T47D (cell line): ENCODE measurements around the gene ESR1.
"Not testable (repeated sequence)": the region's sequence is repeated elsewhere in the genome, so short reads cannot be mapped to it uniquely, and the experiment has no call there.

Experiments
- DNase-seq, 2 experiments: peaks; one replicate each; pipeline versions ENCODE4 v3.0.0 to v3.0.0-alpha.2; 2011 to 2012; ENCODE audit warnings: low read depth in 1 of 2, low spot score in 1 of 2
- JUND ChIP-seq: IDR thresholded peaks from 2 replicates; pipeline ENCODE4 v1.6.1; 2012; ENCODE audit warnings: low read depth
- in situ Hi-C: cut with HindIII; loops from 2 replicates; pipeline ENCODE4 v1.10.0; 2016; ENCODE audit warnings: low sequenced_read_pairs, low pct_unique_long_range_greater_than_20kb

ESR1 gene

GRCh38 chr6:152068622-152069261, 261.3 kb downstream of the ESR1 start:
- TF ChIP-seq JUND: no peak
- DNase-seq: no peak
- in situ Hi-C loops: no loop called here

- in situ Hi-C loops: no loop called here
- no peak for DNase-seq
- TF ChIP-seq JUND: no peak
Observed at GRCh38 chr6:152070556-152070955, 263.1 kb downstream of the ESR1 start.

- TF ChIP-seq JUND: no peak
- no peak for DNase-seq
- in situ Hi-C loops: no loop called here
Observed at GRCh38 chr6:152071318-152071717, 263.8 kb downstream of the ESR1 start.

DNA sequence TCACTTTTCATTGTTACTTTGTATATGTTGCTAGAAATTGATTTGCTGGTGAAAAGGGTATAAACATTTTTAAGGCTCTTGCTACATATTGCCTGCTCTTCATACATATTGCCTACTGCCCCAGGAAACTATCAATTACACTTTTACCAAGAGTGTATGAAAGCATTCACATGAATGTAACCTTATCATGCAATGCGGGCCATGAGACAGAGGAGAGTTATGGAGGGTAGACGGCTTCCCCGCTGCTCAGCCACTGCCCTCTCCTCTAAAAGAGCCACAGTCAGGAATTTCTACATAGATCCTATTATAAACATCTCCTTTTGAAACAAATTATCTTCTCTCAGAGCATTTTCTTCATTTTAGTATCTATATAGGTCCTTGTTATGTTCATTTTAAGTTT, 264.4 kb downstream of the ESR1 start:
- no peak for TF ChIP-seq JUND
- in situ Hi-C loops: no loop called here
- no peak for DNase-seq

GRCh38 chr6:152076242-152076641, 268.8 kb downstream of the ESR1 start:
- DNase-seq, in situ Hi-C loops: not testable (repeated sequence)

DNA sequence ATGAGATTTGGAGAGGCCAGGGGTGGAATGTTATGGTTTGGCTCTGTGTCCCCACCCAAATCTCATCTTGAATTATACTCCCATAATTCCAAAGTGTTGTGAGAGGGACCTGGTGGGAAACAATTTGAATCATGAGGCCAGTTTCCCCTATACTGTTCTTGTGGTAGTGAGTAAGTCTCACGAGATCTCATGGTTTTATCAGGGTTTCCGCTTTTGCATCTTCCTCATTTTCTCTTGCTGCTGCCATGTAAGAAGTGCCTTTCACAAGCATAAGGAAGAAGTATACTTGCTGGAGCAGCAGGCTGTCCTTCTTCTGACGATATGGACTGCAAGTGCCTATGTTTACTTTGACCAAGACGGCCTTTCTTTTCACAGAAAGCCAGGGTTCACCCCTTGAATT, 270.5 kb downstream of the ESR1 start:
- TF ChIP-seq JUND: no peak
- DNase-seq: no peak
- in situ Hi-C loops: no loop called here

DNA sequence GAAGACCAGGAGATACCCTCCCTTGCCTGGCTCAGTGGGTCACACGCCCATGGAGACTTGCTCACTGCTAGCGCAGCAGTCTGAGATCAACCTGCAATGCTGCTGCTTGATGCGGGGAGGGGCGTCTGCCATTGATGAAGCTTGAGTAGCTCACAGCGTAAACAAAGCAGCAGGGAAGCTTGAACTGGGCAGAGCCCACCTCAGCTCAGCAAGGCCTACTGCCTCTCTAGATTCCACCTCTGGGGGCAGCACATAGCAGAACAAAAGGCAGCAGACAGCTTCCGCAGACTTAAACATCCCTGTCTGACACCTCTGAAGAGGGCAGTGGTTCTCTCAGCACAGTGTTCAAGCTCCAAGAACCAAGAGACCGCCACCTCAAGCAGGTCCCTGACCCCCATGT, 271.3 kb downstream of the ESR1 start:
- no peak for TF ChIP-seq JUND
- DNase-seq: no peak
- in situ Hi-C loops: no loop called here

DNA sequence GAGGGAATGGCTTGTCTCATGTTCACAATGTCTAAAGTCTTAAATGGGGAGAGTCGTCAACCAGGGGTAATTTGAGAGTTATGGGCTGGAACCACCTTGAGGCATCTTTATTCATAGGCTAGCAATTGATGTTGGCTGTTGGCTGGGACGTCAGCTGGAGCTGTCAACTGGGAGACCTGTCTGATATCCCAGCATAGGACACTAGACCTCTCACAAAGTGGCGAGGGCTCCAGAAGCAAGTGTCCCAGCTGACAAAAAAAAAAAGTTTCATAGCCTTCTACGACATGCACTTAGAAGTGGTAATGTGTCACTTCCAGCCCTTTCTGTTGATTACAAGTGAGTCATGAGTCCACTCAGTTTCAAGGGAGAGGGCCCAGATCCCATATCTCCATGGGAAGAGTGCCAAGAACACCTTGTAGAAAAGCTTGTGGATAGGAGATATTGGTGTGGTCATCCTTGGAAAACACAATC, 278.0 kb downstream of the ESR1 start:
- TF ChIP-seq JUND: no peak
- in situ Hi-C loops: no loop called here
- DNase-seq: no peak

- in situ Hi-C loops: no loop called here
- TF ChIP-seq JUND: no peak
Observed at GRCh38 chr6:152086223-152086873, 278.9 kb downstream of the ESR1 start.

GRCh38 chr6:152087096-152087495, 279.6 kb downstream of the ESR1 start:
- in situ Hi-C loops: no loop called here
- TF ChIP-seq JUND: no peak
- DNase-seq: no peak

More at GRCh38 chr6:152086223-152086873, 278.9 kb downstream of the ESR1 start:
- no peak for DNase-seq

DNA sequence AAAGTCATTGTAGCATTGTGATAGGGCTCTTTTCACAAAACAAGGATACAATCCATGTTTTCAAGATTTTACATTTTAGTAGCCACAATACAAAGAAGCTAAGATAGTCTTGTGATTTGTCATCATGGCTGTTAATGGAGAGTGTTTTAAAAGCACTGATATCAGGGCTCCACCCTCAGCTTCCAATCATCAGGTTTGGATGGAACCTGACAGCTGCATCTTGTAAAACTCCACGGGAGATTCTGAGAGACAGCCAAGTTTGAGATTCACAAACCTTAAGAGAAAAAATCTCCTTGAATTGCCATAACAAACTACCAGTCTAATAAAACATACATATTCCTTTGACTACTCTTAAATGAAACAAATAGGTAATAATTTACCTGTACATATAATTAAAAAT, 280.2 kb downstream of the ESR1 start:
- no peak for DNase-seq
- TF ChIP-seq JUND: no peak
- in situ Hi-C loops: no loop called here

DNA sequence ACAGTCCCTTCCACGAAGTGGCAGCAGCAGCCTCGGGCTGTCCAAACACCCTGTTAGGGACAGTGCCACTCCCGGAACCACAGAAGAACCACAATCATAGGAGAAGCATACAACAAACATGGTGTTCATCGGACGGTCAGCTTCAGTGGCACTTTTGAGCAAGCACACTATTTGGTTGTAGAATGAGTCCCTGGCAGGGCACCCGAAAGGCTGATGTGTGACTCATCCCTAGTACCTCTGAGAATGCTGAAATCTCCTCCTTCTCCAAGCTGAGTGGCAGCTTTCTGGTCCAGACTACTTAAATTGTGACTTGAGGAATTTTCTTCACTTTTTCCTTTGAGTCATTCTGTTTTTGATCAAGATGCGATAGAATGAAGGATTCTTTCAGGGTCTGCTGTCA, 282.5 kb downstream of the ESR1 start:
- in situ Hi-C loops: no loop called here
- no peak for DNase-seq
- no peak for TF ChIP-seq JUND

GRCh38 chr6:152091201-152091600, 283.7 kb downstream of the ESR1 start:
- peak in 1 of 2 experiments; percentile 55 for DNase-seq
- in situ Hi-C loops: no loop called here

More at GRCh38 chr6:152091201-152091600, 283.7 kb downstream of the ESR1 start:
- TF ChIP-seq JUND: no peak
